ENCODE measurements around the gene ZDBF2. TPM values are rescaled to one million over a fixed set of nuclear protein-coding genes. Genes with fewer than 3 reads are reported as not detected.
A peak's percentile ranks its signal among the peaks of the same experiment; 100 is the strongest.

ZDBF2 gene
- total and polyA plus RNA-seq, 3 experiments from 2014 or later = 2.0 to 7.6 (median 7.2) TPM

GRCh38 chr2:206239157-206239556 lies 35.3 kb upstream of the ZDBF2 start:
- Mint-ChIP-seq H3K4me1 (no peaks in the 10 kb centered on the region), H3K27me3 (peaks cover 13 to 43% of the 10 kb centered on the region in 2 donors)
- POLR2A ChIA-PET = interaction anchor here (0.6 kb wide), 1 partner anchor 10 kb away, joined by 5 read pairs; no protein-coding TSS in a partner anchor

GRCh38 chr2:206240327-206240726 lies 34.1 kb upstream of the ZDBF2 start:
- Histone ChIP-seq H3K9me3 (ENCODE audit: low read length) (no peaks in the 10 kb centered on the region), H3K4me3 (ENCODE audit: low read length) (no peak overlapping the region), H3K36me3 (ENCODE audit: insufficient read depth, low read length) (no peaks in the 10 kb centered on the region), H3K27ac (ENCODE audit: low read depth, low read length) (no peak overlapping the region), H3K27me3 (ENCODE audit: insufficient read depth, low read length, poor library complexity, severe bottlenecking) (no peaks in the 10 kb centered on the region), H3K4me1 (ENCODE audit: insufficient read depth, low read length) (no peaks in the 10 kb centered on the region)
- Mint-ChIP-seq H3K9me3 (peaks cover 0 to 3% (median 0%) of the 10 kb centered on the region in 5 donors), H3K36me3 (no peaks in the 10 kb centered on the region), H3K4me3 (no peak overlapping the region), H3K27ac (no peak overlapping the region), H3K4me1 (no peaks in the 10 kb centered on the region), H3K27me3 (peaks cover 8 to 36% of the 10 kb centered on the region in 2 donors)
- POLR2A ChIA-PET = no interaction called here
- DNase-seq = no peak
- CTCF ChIA-PET = no interaction called here

More at GRCh38 chr2:206239157-206239556, 35.3 kb upstream of the ZDBF2 start:
- H3K4me1 ChIP-seq (ENCODE audit: insufficient read depth, low read length) = no peaks in the 10 kb centered on the region
- DNase-seq = no peak
- H3K9me3 ChIP-seq (ENCODE audit: low read length) = no peaks in the 10 kb centered on the region
- no peaks in the 10 kb centered on the region for H3K36me3 ChIP-seq (ENCODE audit: insufficient read depth, low read length)
- H3K36me3 Mint-ChIP-seq = no peaks in the 10 kb centered on the region
- H3K9me3 Mint-ChIP-seq = peaks cover 0 to 3% (median 0%) of the 10 kb centered on the region in 5 donors
- CTCF ChIA-PET = no interaction called here
- H3K27ac Mint-ChIP-seq = no peak overlapping the region
- H3K4me3 ChIP-seq (ENCODE audit: low read length) = no peak overlapping the region
- no peaks in the 10 kb centered on the region for H3K27me3 ChIP-seq (ENCODE audit: insufficient read depth, low read length, poor library complexity, severe bottlenecking)
- H3K27ac ChIP-seq (ENCODE audit: low read depth, low read length) = no peak overlapping the region
- no peak overlapping the region for H3K4me3 Mint-ChIP-seq

- Histone ChIP-seq H3K27me3 (ENCODE audit: insufficient read depth, low read length, poor library complexity, severe bottlenecking) (no peaks in the 10 kb centered on the region), H3K27ac (ENCODE audit: low read depth, low read length) (no peak overlapping the region), H3K9me3 (ENCODE audit: low read length) (no peaks in the 10 kb centered on the region), H3K36me3 (ENCODE audit: insufficient read depth, low read length) (no peaks in the 10 kb centered on the region), H3K4me1 (ENCODE audit: insufficient read depth, low read length) (no peaks in the 10 kb centered on the region), H3K4me3 (ENCODE audit: low read length) (no peak overlapping the region)
- Mint-ChIP-seq H3K4me1 (no peaks in the 10 kb centered on the region), H3K27ac (no peak overlapping the region), H3K4me3 (no peak overlapping the region), H3K36me3 (no peaks in the 10 kb centered on the region), H3K9me3 (peaks cover 0 to 3% (median 0%) of the 10 kb centered on the region in 5 donors), H3K27me3 (peaks cover 11 to 34% of the 10 kb centered on the region in 2 donors)
- ChIA-PET POLR2A (no interaction called here), CTCF (no interaction called here)
- no peak for DNase-seq
Measured at GRCh38 chr2:206241736-206242135, 32.7 kb upstream of the ZDBF2 start.

- ChIA-PET POLR2A (no interaction called here), CTCF (no interaction called here)
- H3K4me1 ChIP-seq (ENCODE audit: insufficient read depth, low read length) = no peaks in the 10 kb centered on the region
- H3K27ac Mint-ChIP-seq = no peak overlapping the region
- H3K27me3 Mint-ChIP-seq = peaks cover 15 to 29% of the 10 kb centered on the region in 2 donors
- no peaks in the 10 kb centered on the region for H3K36me3 Mint-ChIP-seq
- H3K4me3 Mint-ChIP-seq = no peak overlapping the region
- no peaks in the 10 kb centered on the region for H3K36me3 ChIP-seq (ENCODE audit: insufficient read depth, low read length)
- no peak overlapping the region for H3K27ac ChIP-seq (ENCODE audit: low read depth, low read length)
- H3K9me3 Mint-ChIP-seq = peaks cover 0 to 2% (median 0%) of the 10 kb centered on the region in 5 donors
- H3K9me3 ChIP-seq (ENCODE audit: low read length) = no peaks in the 10 kb centered on the region
- H3K27me3 ChIP-seq (ENCODE audit: insufficient read depth, low read length, poor library complexity, severe bottlenecking) = no peaks in the 10 kb centered on the region
- no peak for DNase-seq
- peaks cover 4 to 9% (median 4%) of the 10 kb centered on the region in 3 donors for H3K4me1 Mint-ChIP-seq
- H3K4me3 ChIP-seq (ENCODE audit: low read length) = no peak overlapping the region
Measured at GRCh38 chr2:206245265-206245672, 29.2 kb upstream of the ZDBF2 start.

GRCh38 chr2:206250041-206250897 lies 24.2 kb upstream of the ZDBF2 start:
- H3K27me3 Mint-ChIP-seq = peaks cover 40 to 48% of the 10 kb centered on the region in 2 donors

GRCh38 chr2:206253125-206253776 lies 21.2 kb upstream of the ZDBF2 start:
- Histone ChIP-seq H3K36me3 (ENCODE audit: insufficient read depth, low read length) (no peaks in the 10 kb centered on the region), H3K27ac (ENCODE audit: low read depth, low read length) (no peak overlapping the region), H3K4me3 (ENCODE audit: low read length) (no peak overlapping the region), H3K27me3 (ENCODE audit: insufficient read depth, low read length, poor library complexity, severe bottlenecking) (peaks cover 32% of the 10 kb centered on the region), H3K4me1 (ENCODE audit: insufficient read depth, low read length) (no peaks in the 10 kb centered on the region), H3K9me3 (ENCODE audit: low read length) (no peaks in the 10 kb centered on the region)
- CTCF ChIA-PET = no interaction called here
- Mint-ChIP-seq H3K27me3 (peaks cover 51 to 61% of the 10 kb centered on the region in 2 donors), H3K4me3 (no peak overlapping the region), H3K4me1 (peaks cover 7 to 19% (median 13%) of the 10 kb centered on the region in 3 donors), H3K36me3 (no peaks in the 10 kb centered on the region), H3K9me3 (peaks cover 0 to 7% (median 5%) of the 10 kb centered on the region in 5 donors), H3K27ac (no peak overlapping the region)
- no peak for DNase-seq
- POLR2A ChIA-PET = no interaction called here

More at GRCh38 chr2:206250041-206250897, 24.2 kb upstream of the ZDBF2 start:
- DNase-seq = no peak
- H3K36me3 ChIP-seq (ENCODE audit: insufficient read depth, low read length) = no peaks in the 10 kb centered on the region
- Mint-ChIP-seq H3K36me3 (no peaks in the 10 kb centered on the region), H3K4me1 (peaks cover 7 to 19% (median 13%) of the 10 kb centered on the region in 3 donors), H3K9me3 (peaks cover 0 to 7% (median 5%) of the 10 kb centered on the region in 5 donors), H3K4me3 (peak overlapping the region; percentile 64 to 90 (median 77)), H3K27ac (peak overlapping the region in 1 of 8 donors; percentile 11)
- ChIA-PET CTCF (no interaction called here), POLR2A (interaction anchor here (0.6 kb wide), 1 partner anchor 12 kb away, joined by 5 read pairs; no protein-coding TSS in a partner anchor)
- no peaks in the 10 kb centered on the region for H3K4me1 ChIP-seq (ENCODE audit: insufficient read depth, low read length)
- H3K27me3 ChIP-seq (ENCODE audit: insufficient read depth, low read length, poor library complexity, severe bottlenecking) = peaks cover 19% of the 10 kb centered on the region
- H3K9me3 ChIP-seq (ENCODE audit: low read length) = no peaks in the 10 kb centered on the region
- H3K27ac ChIP-seq (ENCODE audit: low read depth, low read length) = no peak overlapping the region
- H3K4me3 ChIP-seq (ENCODE audit: low read length) = peak overlapping the region; percentile 17

GRCh38 chr2:206253777-206254166 lies 20.7 kb upstream of the ZDBF2 start:
- CTCF ChIA-PET = no interaction called here
- Mint-ChIP-seq H3K9me3 (peaks cover 0 to 7% (median 5%) of the 10 kb centered on the region in 5 donors), H3K27me3 (peaks cover 54 to 64% of the 10 kb centered on the region in 2 donors), H3K27ac (no peak overlapping the region), H3K4me3 (no peak overlapping the region), H3K4me1 (peaks cover 7 to 15% (median 13%) of the 10 kb centered on the region in 3 donors), H3K36me3 (no peaks in the 10 kb centered on the region)
- H3K36me3 ChIP-seq (ENCODE audit: insufficient read depth, low read length) = no peaks in the 10 kb centered on the region
- H3K27ac ChIP-seq (ENCODE audit: low read depth, low read length) = no peak overlapping the region
- no peaks in the 10 kb centered on the region for H3K4me1 ChIP-seq (ENCODE audit: insufficient read depth, low read length)
- no peak for DNase-seq
- no peaks in the 10 kb centered on the region for H3K9me3 ChIP-seq (ENCODE audit: low read length)
- peaks cover 32% of the 10 kb centered on the region for H3K27me3 ChIP-seq (ENCODE audit: insufficient read depth, low read length, poor library complexity, severe bottlenecking)
- H3K4me3 ChIP-seq (ENCODE audit: low read length) = no peak overlapping the region
- POLR2A ChIA-PET = no interaction called here

GRCh38 chr2:206255003-206255402 lies 19.5 kb upstream of the ZDBF2 start:
- no peaks in the 10 kb centered on the region for H3K4me1 ChIP-seq (ENCODE audit: insufficient read depth, low read length)
- ChIA-PET POLR2A (no interaction called here), CTCF (no interaction called here)
- H3K27ac ChIP-seq (ENCODE audit: low read depth, low read length) = no peak overlapping the region
- Mint-ChIP-seq H3K27ac (no peak overlapping the region), H3K36me3 (no peaks in the 10 kb centered on the region), H3K27me3 (peaks cover 57 to 66% of the 10 kb centered on the region in 2 donors), H3K4me3 (no peak overlapping the region), H3K9me3 (peaks cover 0 to 7% (median 5%) of the 10 kb centered on the region in 5 donors), H3K4me1 (peaks cover 9 to 16% (median 14%) of the 10 kb centered on the region in 3 donors)
- H3K4me3 ChIP-seq (ENCODE audit: low read length) = no peak overlapping the region
- DNase-seq = no peak
- peaks cover 32% of the 10 kb centered on the region for H3K27me3 ChIP-seq (ENCODE audit: insufficient read depth, low read length, poor library complexity, severe bottlenecking)
- no peaks in the 10 kb centered on the region for H3K36me3 ChIP-seq (ENCODE audit: insufficient read depth, low read length)
- no peaks in the 10 kb centered on the region for H3K9me3 ChIP-seq (ENCODE audit: low read length)

All from CD8-positive, alpha-beta memory T cell (primary cell).